SH-SY5Y (cell line): ENCODE results near the gene ACP3.

Experiments
- GATA2 ChIP-seq: IDR thresholded peaks from 2 replicates; pipeline ENCODE4 v1.6.1; 2011; ENCODE audit warnings: mild to moderate bottlenecking, low read depth, low read length
- GATA3 ChIP-seq: IDR thresholded peaks from 2 replicates; pipeline ENCODE4 v1.6.1; 2011; ENCODE audit warnings: low read depth, mild to moderate bottlenecking, low read length, moderate library complexity

DNA sequence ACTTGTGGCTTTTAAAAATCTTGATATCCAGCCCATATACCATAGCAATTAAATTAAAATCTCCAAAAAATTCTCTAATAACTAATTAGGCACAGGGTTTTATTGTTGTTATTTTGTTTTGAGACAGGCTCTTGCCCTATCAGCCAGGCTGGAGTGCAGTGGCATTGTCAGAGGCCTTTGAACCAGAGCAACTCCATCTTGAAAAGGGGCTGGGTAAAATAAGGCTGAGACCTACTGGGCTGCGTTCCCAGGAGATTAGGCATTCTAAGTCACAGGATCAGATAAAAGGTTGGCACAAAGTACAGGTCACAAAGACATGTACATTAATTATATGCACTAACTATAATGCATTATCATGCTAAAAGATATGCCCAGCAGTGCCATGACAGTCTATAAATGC, 31.2 kb upstream of the ACP3 start:
- TF ChIP-seq GATA3 (no peak), GATA2 (no peak)
